IMR-90 (cell line): ENCODE measurements around the gene WFDC10A. TPM values are rescaled to one million over a fixed set of nuclear protein-coding genes. Genes with fewer than 3 reads are reported as not detected.

ENCODE experiments used
- ATAC-seq: fragments of 200-7000 bp; cut with Tn5 transposase; 2 replicates; pipeline ENCODE4 v1.9.1; 2020; ENCODE audit warnings: low read depth, mild to moderate bottlenecking, moderate library complexity
- BruUV-seq: library from RNA; stranded (reverse); fragments of 400-500 nt; replicated peaks from 2 replicates; lab custom pipeline; 2021; lab: Mats Ljungman, UMichigan
- CTCF ChIA-PET: fragments of 300-600 bp; formaldehyde crosslinking; extraction: SDS; loops from one replicate; lab custom pipeline; 2021; ENCODE audit warnings: antibody characterized with exemption; lab: Yijun Ruan, JAX
- POLR2A ChIA-PET: fragments of 300-600 bp; sonication (Branson Sonifier 250); formaldehyde crosslinking; loops from one replicate; lab custom pipeline; 2022; ENCODE audit warnings: antibody characterized with exemption; ENCODE audit not compliant: unreplicated experiment; lab: Charles Lee
- DNase-seq: peaks from one replicate; pipeline ENCODE4 v3.0.0; 2013
- H2AFZ ChIP-seq: replicated peaks from 2 replicates; pipeline ENCODE3; 2013; ENCODE audit warnings: low read length, mild to moderate bottlenecking; ENCODE audit not compliant: poor library complexity
- H2AK5ac ChIP-seq: 2 replicates; pipeline ENCODE4 v1.6.1; 2013; ENCODE audit warnings: low read depth, low read length, inconsistent platforms
- H2AK9ac ChIP-seq: replicated peaks from 2 replicates; pipeline ENCODE3; 2013; ENCODE audit warnings: mild to moderate bottlenecking, low read depth, low read length, moderate library complexity; ENCODE audit not compliant: poor library complexity
- H2BK120ac ChIP-seq: 2 replicates; pipeline ENCODE4 v1.6.1; 2013; ENCODE audit warnings: low read depth, low read length, inconsistent platforms
- H2BK15ac ChIP-seq: 3 replicates; pipeline ENCODE4 v1.6.1; 2013; ENCODE audit warnings: low read depth, low read length, inconsistent platforms
- H2BK20ac ChIP-seq: 2 replicates; pipeline ENCODE4 v1.6.1; 2013; ENCODE audit warnings: low read depth, mild to moderate bottlenecking, inconsistent platforms, low read length, moderate library complexity
- H2BK5ac ChIP-seq: 2 replicates; pipeline ENCODE4 v1.6.1; 2013; ENCODE audit warnings: mild to moderate bottlenecking, low read depth, low read length, inconsistent platforms; ENCODE audit not compliant: poor library complexity, severe bottlenecking
- H3K14ac ChIP-seq: replicated peaks from 2 replicates; pipeline ENCODE4 v1.6.1; 2013; ENCODE audit warnings: low read depth, low read length, inconsistent platforms
- H3K18ac ChIP-seq: 2 replicates; pipeline ENCODE4 v1.6.1; 2013; ENCODE audit warnings: low read depth, low read length, control low read depth
- H3K23ac ChIP-seq: 2 replicates; pipeline ENCODE4 v1.6.1; 2013; ENCODE audit warnings: low read depth, low read length, inconsistent platforms
- H3K27ac ChIP-seq: 2 replicates; pipeline ENCODE4 v1.5.1; 2013; ENCODE audit warnings: mild to moderate bottlenecking, control low read depth, low read length; ENCODE audit not compliant: insufficient read depth
- H3K27me3 ChIP-seq: 2 replicates; pipeline ENCODE4 v1.6.1; 2013; ENCODE audit warnings: low read length; ENCODE audit not compliant: control insufficient read depth, insufficient read depth
- H3K36me3 ChIP-seq: 2 replicates; pipeline ENCODE4 v1.6.1; 2013; ENCODE audit warnings: low read length, mixed read lengths; ENCODE audit not compliant: control insufficient read depth, insufficient read depth
- H3K4ac ChIP-seq: 2 replicates; pipeline ENCODE4 v1.6.1; 2013; ENCODE audit warnings: low read depth, low read length, inconsistent platforms
- H3K4me1 ChIP-seq: 2 replicates; pipeline ENCODE4 v1.6.1; 2013; ENCODE audit warnings: low read length, mixed read lengths; ENCODE audit not compliant: control insufficient read depth, insufficient read depth
- H3K4me2 ChIP-seq: 2 replicates; pipeline ENCODE4 v1.6.1; 2013; ENCODE audit warnings: low read depth, mild to moderate bottlenecking, control low read depth, low read length, moderate library complexity
- H3K4me3 ChIP-seq: 2 replicates; pipeline ENCODE4 v1.5.1; 2013; ENCODE audit warnings: low read depth, mild to moderate bottlenecking, control low read depth, low read length, moderate library complexity; ENCODE audit not compliant: insufficient read depth
- H3K56ac ChIP-seq: 2 replicates; pipeline ENCODE4 v1.6.1; 2013; ENCODE audit warnings: low read length, inconsistent platforms; ENCODE audit not compliant: insufficient read depth; ENCODE audit errors: extremely low read depth
- H3K79me1 ChIP-seq, 2 experiments: 2 replicates each; pipeline ENCODE4 v1.6.1; 2013; ENCODE audit warnings: low read length in 2 of 2, inconsistent platforms in 1 of 2, low read depth in 1 of 2
- H3K9ac ChIP-seq: 2 replicates; pipeline ENCODE4 v1.6.1; 2013; ENCODE audit warnings: low read depth, low read length, control low read depth
- H3K9me1 ChIP-seq: 2 replicates; pipeline ENCODE4 v1.6.1; 2013; ENCODE audit warnings: low read length, inconsistent platforms; ENCODE audit not compliant: insufficient read depth
- H3K9me3 ChIP-seq: 2 replicates; pipeline ENCODE4 v1.6.1; 2013; ENCODE audit warnings: low read length; ENCODE audit not compliant: control insufficient read depth, insufficient read depth
- H4K20me1 ChIP-seq: 2 replicates; pipeline ENCODE4 v1.6.1; 2013; ENCODE audit warnings: low read length, inconsistent platforms; ENCODE audit not compliant: insufficient read depth
- H4K5ac ChIP-seq: 2 replicates; pipeline ENCODE4 v1.6.1; 2013; ENCODE audit warnings: mild to moderate bottlenecking, low read depth, low read length, control low read depth
- H4K8ac ChIP-seq, 2 experiments: 2 replicates each; pipeline ENCODE4 v1.6.1; 2013; ENCODE audit warnings: low read depth in 2 of 2, low read length in 2 of 2, control low read depth in 1 of 2, inconsistent platforms in 1 of 2
- H4K91ac ChIP-seq: 2 replicates; pipeline ENCODE4 v1.6.1; 2013; ENCODE audit warnings: low read depth, low read length, inconsistent platforms; ENCODE audit not compliant: insufficient read depth
- BHLHE40 ChIP-seq: fragments of 150-350 bp; IDR thresholded peaks from 2 replicates; pipeline ENCODE4 v1.6.1; 2016; ENCODE audit warnings: mild to moderate bottlenecking, low read depth, low read length
- CHD1 ChIP-seq: IDR thresholded peaks from 2 replicates; pipeline ENCODE4 v1.6.1; 2012; ENCODE audit warnings: low read depth, low read length, improper control_type of control experiment
- CTCF ChIP-seq: conservative IDR thresholded peaks from 2 replicates; pipeline ENCODE4 v1.5.1; 2012; ENCODE audit warnings: mild to moderate bottlenecking, low read depth, low read length, improper control_type of control experiment
- ELK1 ChIP-seq: fragments of 150-350 bp; IDR thresholded peaks from 2 replicates; pipeline ENCODE4 v1.6.1; 2016; ENCODE audit warnings: low read depth, mild to moderate bottlenecking, low read length, moderate library complexity, borderline replicate concordance
- MAZ ChIP-seq: IDR thresholded peaks from 2 replicates; pipeline ENCODE4 v1.6.1; 2012; ENCODE audit warnings: low read depth, mild to moderate bottlenecking, low read length, improper control_type of control experiment, moderate library complexity, borderline replicate concordance
- NFE2L2 ChIP-seq: fragments of 150-350 bp; IDR thresholded peaks from 2 replicates; pipeline ENCODE4 v1.6.1; 2016; ENCODE audit warnings: low read depth, mild to moderate bottlenecking, low read length
- POLR2A ChIP-seq: IDR thresholded peaks from 2 replicates; pipeline ENCODE4 v1.6.1; 2012; ENCODE audit warnings: mild to moderate bottlenecking, low read depth, low read length
- SMC3 ChIP-seq: fragments of 150-350 bp; IDR thresholded peaks from 2 replicates; pipeline ENCODE4 v1.6.1; 2016; ENCODE audit warnings: low read depth, mild to moderate bottlenecking, antibody characterized with exemption, low read length, moderate library complexity
- WGBS, 2 experiments: methylation state at CpG; one replicate each; pipeline versions ENCODE4 v1.1.5 to v1.1.7; 2013; ENCODE audit warnings: missing lambda C conversion rate in 2 of 2; ENCODE audit not compliant: insufficient read length in 1 of 2; ENCODE audit errors: extremely low coverage in 2 of 2; 5-methylcytosine and 5-hydroxymethylcytosine counted together
- dilution Hi-C: fragments of 300-500 bp; cut with HindIII; formaldehyde crosslinking; loops from one replicate; pipeline ENCODE4 v1.14.3; 2018; ENCODE audit warnings: low sequenced_read_pairs; ENCODE audit not compliant: unreplicated experiment
- in situ Hi-C: fragments of 300-500 bp; cut with MboI; formaldehyde crosslinking; loops from 3 replicates; pipeline ENCODE4 v1.14.3; 2019; ENCODE audit warnings: low sequenced_read_pairs, inconsistent platforms, mixed read lengths
- intact Hi-C: fragments of 100-400 bp; cut with micrococcal nuclease; formaldehyde crosslinking; loops from 2 replicates; pipeline ENCODE4 v1.10.0; 2022
- polyA plus RNA-seq, 3 experiments: library from polyadenylated mRNA; depleted of rRNA; stranded (reverse); fragments of >200 nt; gene quantifications; 2 replicates each; pipeline ENCODE4 v1.2.3, GENCODE V29; 2012; ENCODE audit warnings: low replicate concordance in 1 of 3
- total RNA-seq: library from RNA; depleted of rRNA; stranded (reverse); fragments of >200 nt; gene quantifications from 2 replicates; pipeline ENCODE4 v1.2.3, GENCODE V29; 2012

The WFDC10A gene
- total and polyA plus RNA-seq, 2 of the 4 experiments (the other 2 are of a cell fraction): not detected

GRCh38 chr20:45589725-45590124 is 39.8 kb upstream of the WFDC10A start:
- no peaks in the 10 kb centered on the region for H3K79me1 ChIP-seq
- H3K4me2 ChIP-seq: no peak overlapping the region
- H4K20me1 ChIP-seq: no peaks in the 10 kb centered on the region
- BruUV-seq: no TSS peak
- H3K27me3 ChIP-seq: no peaks in the 10 kb centered on the region
- ATAC-seq: no peak
- no peak overlapping the region for H3K4me3 ChIP-seq
- no peak overlapping the region for H4K91ac ChIP-seq
- H2AK5ac ChIP-seq: no peak overlapping the region
- H3K27ac ChIP-seq: no peak overlapping the region
- CTCF ChIA-PET: no interaction called here
- no peak overlapping the region for H2AFZ ChIP-seq
- no peaks in the 10 kb centered on the region for H3K36me3 ChIP-seq
- no peak overlapping the region for H3K18ac ChIP-seq
- no peak overlapping the region for H2BK15ac ChIP-seq
- no peak overlapping the region for H3K23ac ChIP-seq
- intact Hi-C loops: no loop called here
- no peaks in the 10 kb centered on the region for H3K9me1 ChIP-seq
- no peak overlapping the region for H4K5ac ChIP-seq
- TF ChIP-seq NFE2L2 (no peak), CHD1 (no peak), BHLHE40 (no peak), POLR2A (no peak), MAZ (no peak), CTCF (no peak), ELK1 (no peak), SMC3 (no peak)
- no peak overlapping the region for H2BK5ac ChIP-seq
- no peaks in the 10 kb centered on the region for H3K4me1 ChIP-seq
- no peak overlapping the region for H2BK20ac ChIP-seq
- no peak overlapping the region for H4K8ac ChIP-seq
- H3K56ac ChIP-seq: no peak overlapping the region
- in situ Hi-C loops: no loop called here
- dilution Hi-C loops: no loop called here
- no peak overlapping the region for H3K9ac ChIP-seq
- no peak overlapping the region for H3K4ac ChIP-seq
- no peak overlapping the region for H2BK120ac ChIP-seq
- DNase-seq: no peak
- H3K14ac ChIP-seq: no peak overlapping the region
- H2AK9ac ChIP-seq: no peak overlapping the region
- no CpG with 5 or more reads among the region's 1 CpG for WGBS, 2 experiments
- no peaks in the 10 kb centered on the region for H3K9me3 ChIP-seq
- POLR2A ChIA-PET: no interaction called here
